ENCODE measurements around the gene DHX38.
"Not testable (repeated sequence)": the region's sequence is repeated elsewhere in the genome, so short reads cannot be mapped to it uniquely, and the experiment has no call there.

DHX38 gene

GRCh38 chr16:72093448-72094265, at the start of gene DHX38, which contains the start of gene TXNL4B:
DHX38 (plus strand) TSS chr16:72093847; CDS start chr16:72096158, 2,311 bp downstream.
TXNL4B (minus strand) TSS chr16:72093620; CDS start chr16:72090749, 2,871 bp downstream.
- peaks cover 37% of the 10 kb centered on the region for H3K36me3 Mint-ChIP-seq
- H3K9me3 Mint-ChIP-seq: no peaks in the 10 kb centered on the region
- peak within 1 kb of the TSS; percentile 97 for H3K4me3 Mint-ChIP-seq
- peak; percentile 96 for DNase-seq
- H3K27me3 Mint-ChIP-seq: no peaks in the 10 kb centered on the region
- H3K4me1 Mint-ChIP-seq: peaks cover 42% of the 10 kb centered on the region
- CTCF ChIA-PET: no interaction called here
- peak within 1 kb of the TSS; percentile 96 for H3K27ac Mint-ChIP-seq

DNA sequence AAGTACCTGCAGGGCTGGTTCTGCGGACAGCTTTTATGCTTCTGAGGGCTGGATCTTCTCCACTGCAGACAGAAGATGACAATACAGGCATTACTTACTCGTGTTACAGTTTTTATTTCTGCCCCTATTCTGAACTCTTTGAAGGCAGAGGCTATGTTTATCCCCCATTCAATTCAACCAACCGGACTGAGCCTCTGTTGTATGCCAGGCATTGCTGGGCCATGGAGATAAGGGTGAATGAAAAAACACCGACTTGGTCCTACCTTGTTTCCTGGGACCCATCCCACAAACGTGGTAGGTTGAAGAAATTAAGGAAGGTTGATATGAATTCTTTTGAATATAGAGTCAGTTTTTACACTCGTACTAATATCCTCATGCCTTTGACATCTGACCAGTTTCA, 49.4 kb upstream of the DHX38 start:
- peaks cover 8% of the 10 kb centered on the region for H3K9me3 Mint-ChIP-seq
- H3K4me3 Mint-ChIP-seq: no peak overlapping the region
- no peak overlapping the region for H3K27ac Mint-ChIP-seq
- peaks cover 2% of the 10 kb centered on the region for H3K36me3 Mint-ChIP-seq
- no peak for DNase-seq
- H3K27me3 Mint-ChIP-seq: no peaks in the 10 kb centered on the region
- H3K4me1 Mint-ChIP-seq: no peaks in the 10 kb centered on the region
- CTCF ChIA-PET: no interaction called here

- peaks cover 2% of the 10 kb centered on the region for H3K36me3 Mint-ChIP-seq
- H3K9me3 Mint-ChIP-seq: peaks cover 12% of the 10 kb centered on the region
- no peaks in the 10 kb centered on the region for H3K4me1 Mint-ChIP-seq
- no peak overlapping the region for H3K4me3 Mint-ChIP-seq
- CTCF ChIA-PET: no interaction called here
- H3K27me3 Mint-ChIP-seq: no peaks in the 10 kb centered on the region
- H3K27ac Mint-ChIP-seq: no peak overlapping the region
- DNase-seq: no peak
Observed at GRCh38 chr16:72044825-72045359, 48.8 kb upstream of the DHX38 start.

GRCh38 chr16:72049110-72049509, 44.5 kb upstream of the DHX38 start:
- Mint-ChIP-seq H3K27me3 (no peaks in the 10 kb centered on the region), H3K4me3 (no peak overlapping the region), H3K9me3 (peaks cover 14% of the 10 kb centered on the region), H3K27ac (no peak overlapping the region), H3K4me1 (no peaks in the 10 kb centered on the region), H3K36me3 (peaks cover 2% of the 10 kb centered on the region)
- DNase-seq: no peak
- CTCF ChIA-PET: no interaction called here

GRCh38 chr16:72050769-72051464, 42.7 kb upstream of the DHX38 start:
- CTCF ChIA-PET: interaction anchor here (1.2 kb wide), 1 partner anchor 16 kb away, joined by 3 read pairs; no protein-coding TSS in a partner anchor
- Mint-ChIP-seq H3K27ac (no peak overlapping the region), H3K9me3 (peaks cover 14% of the 10 kb centered on the region), H3K27me3 (no peaks in the 10 kb centered on the region), H3K4me3 (no peak overlapping the region), H3K36me3 (peaks cover 2% of the 10 kb centered on the region), H3K4me1 (no peaks in the 10 kb centered on the region)
- no peak for DNase-seq

- H3K27ac Mint-ChIP-seq: no peak overlapping the region
- peaks cover 2% of the 10 kb centered on the region for H3K36me3 Mint-ChIP-seq
- H3K9me3 Mint-ChIP-seq: peaks cover 14% of the 10 kb centered on the region
- DNase-seq: no peak
- no peak overlapping the region for H3K4me3 Mint-ChIP-seq
- H3K4me1 Mint-ChIP-seq: no peaks in the 10 kb centered on the region
- H3K27me3 Mint-ChIP-seq: no peaks in the 10 kb centered on the region
- CTCF ChIA-PET: no interaction called here
Observed at GRCh38 chr16:72051818-72052217, 41.8 kb upstream of the DHX38 start.

DNA sequence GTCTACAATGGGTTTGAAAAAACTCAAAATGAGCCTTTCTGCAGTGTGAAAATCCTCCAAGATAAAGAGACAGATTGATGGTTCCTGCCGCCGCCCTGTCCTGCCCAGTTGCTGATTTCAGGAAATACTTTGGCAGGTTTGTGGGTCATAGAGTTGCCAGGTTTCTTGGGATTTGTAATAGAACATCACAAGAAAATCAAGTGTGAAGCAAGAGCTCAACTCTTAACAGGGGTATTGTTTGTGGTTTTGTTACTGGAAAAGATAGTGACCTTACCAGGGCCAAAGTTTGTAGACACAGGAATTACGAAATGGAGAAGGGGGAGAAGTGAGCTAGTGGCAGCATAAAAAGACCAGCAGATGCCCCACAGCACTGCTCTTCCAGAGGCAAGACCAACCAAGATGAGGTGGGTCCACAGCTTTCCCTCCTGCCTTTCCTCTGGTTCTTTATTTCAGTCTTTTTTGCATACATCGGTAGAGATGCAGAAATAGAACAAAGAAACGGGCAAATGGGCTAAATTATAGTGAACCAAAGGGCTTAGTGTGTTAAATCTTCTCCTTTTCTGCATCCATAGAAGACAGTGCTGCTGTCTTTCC, 39.3 kb upstream of the DHX38 start, which contains the start of gene HP:
HP (plus strand) TSS at position 252 of the 594 bp plus-strand sequence; CDS start at position 400, 148 bp downstream.
- not testable (repeated sequence) for H3K4me3 Mint-ChIP-seq, H3K27ac Mint-ChIP-seq, H3K9me3 Mint-ChIP-seq, H3K36me3 Mint-ChIP-seq, H3K27me3 Mint-ChIP-seq, DNase-seq, H3K4me1 Mint-ChIP-seq
- CTCF ChIA-PET: interaction anchor here (1.1 kb wide), 1 partner anchor 9 kb away, joined by 4 read pairs; the partner anchor contains the start of gene HPR

DNA sequence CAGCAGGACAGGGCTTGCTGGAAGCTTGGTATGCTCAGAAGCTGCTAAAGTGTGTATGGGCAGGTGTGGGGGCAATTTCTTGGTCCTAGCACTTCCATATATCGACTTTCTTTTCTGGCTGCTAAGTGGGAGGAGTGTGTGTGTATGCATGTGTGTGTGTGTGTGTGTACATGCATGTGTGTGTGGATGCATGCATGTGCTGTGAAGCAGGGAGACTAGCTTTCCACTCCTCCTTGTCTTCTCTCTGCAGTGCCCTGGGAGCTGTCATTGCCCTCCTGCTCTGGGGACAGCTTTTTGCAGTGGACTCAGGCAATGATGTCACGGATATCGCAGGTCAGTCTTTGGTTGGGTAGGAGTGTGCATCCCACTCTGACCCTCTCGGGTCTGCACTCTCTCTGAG, 37.7 kb upstream of the DHX38 start:
- no peaks in the 10 kb centered on the region for H3K4me1 Mint-ChIP-seq
- no peaks in the 10 kb centered on the region for H3K9me3 Mint-ChIP-seq
- no peaks in the 10 kb centered on the region for H3K27me3 Mint-ChIP-seq
- no peak for DNase-seq
- CTCF ChIA-PET: interaction anchor here (0.8 to 1.3 kb wide), 2 partner anchors 11 to 18 kb away, joined by 3 to 5 read pairs; no protein-coding TSS in a partner anchor
- no peak overlapping the region for H3K4me3 Mint-ChIP-seq
- H3K36me3 Mint-ChIP-seq: no peaks in the 10 kb centered on the region
- no peak overlapping the region for H3K27ac Mint-ChIP-seq

DNA sequence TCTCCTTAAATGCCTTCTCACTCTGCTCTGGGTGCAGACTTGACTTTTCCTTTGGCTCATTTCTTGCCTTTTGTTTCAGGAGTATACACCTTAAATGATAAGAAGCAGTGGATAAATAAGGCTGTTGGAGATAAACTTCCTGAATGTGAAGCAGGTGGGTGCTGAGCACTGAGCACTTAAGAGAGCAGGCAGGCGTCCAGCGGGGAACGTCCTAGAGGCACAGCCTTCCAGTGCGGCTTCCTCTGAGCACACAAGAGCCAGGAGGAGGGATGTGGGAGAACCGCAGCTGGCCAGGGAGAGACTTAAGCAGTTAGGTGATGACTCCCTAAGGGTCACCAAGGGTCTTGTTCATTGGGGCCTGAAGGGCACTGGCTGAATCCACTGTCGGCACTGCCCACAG, 36.3 kb upstream of the DHX38 start:
- H3K4me1 Mint-ChIP-seq, H3K27ac Mint-ChIP-seq, H3K27me3 Mint-ChIP-seq, H3K4me3 Mint-ChIP-seq, CTCF ChIA-PET, H3K36me3 Mint-ChIP-seq, H3K9me3 Mint-ChIP-seq, DNase-seq: not testable (repeated sequence)

DNA sequence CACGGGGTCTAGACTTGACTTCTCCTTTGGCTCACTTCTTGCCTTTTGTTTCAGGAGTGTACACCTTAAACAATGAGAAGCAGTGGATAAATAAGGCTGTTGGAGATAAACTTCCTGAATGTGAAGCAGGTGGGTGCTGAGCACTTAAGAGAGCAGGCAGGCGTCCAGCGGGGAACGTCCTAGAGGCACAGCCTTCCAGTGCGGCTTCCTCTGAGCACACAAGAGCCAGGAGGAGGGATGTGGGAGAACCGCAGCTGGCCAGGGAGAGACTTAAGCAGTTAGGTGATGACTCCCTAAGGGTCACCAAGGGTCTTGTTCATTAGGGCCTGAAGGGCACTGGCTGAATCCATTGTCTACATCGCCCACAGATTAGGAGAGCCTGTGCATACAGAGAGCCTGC, 34.6 kb upstream of the DHX38 start:
- H3K27me3 Mint-ChIP-seq, CTCF ChIA-PET, H3K4me1 Mint-ChIP-seq, H3K36me3 Mint-ChIP-seq, DNase-seq, H3K27ac Mint-ChIP-seq, H3K4me3 Mint-ChIP-seq, H3K9me3 Mint-ChIP-seq: not testable (repeated sequence)

DNA sequence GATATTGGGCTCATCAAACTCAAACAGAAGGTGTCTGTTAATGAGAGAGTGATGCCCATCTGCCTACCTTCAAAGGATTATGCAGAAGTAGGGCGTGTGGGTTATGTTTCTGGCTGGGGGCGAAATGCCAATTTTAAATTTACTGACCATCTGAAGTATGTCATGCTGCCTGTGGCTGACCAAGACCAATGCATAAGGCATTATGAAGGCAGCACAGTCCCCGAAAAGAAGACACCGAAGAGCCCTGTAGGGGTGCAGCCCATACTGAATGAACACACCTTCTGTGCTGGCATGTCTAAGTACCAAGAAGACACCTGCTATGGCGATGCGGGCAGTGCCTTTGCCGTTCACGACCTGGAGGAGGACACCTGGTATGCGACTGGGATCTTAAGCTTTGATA, 33.2 kb upstream of the DHX38 start:
- Mint-ChIP-seq H3K4me3 (no peak overlapping the region), H3K27me3 (no peaks in the 10 kb centered on the region), H3K4me1 (no peaks in the 10 kb centered on the region), H3K36me3 (no peaks in the 10 kb centered on the region), H3K27ac (no peak overlapping the region), H3K9me3 (no peaks in the 10 kb centered on the region)
- CTCF ChIA-PET: no interaction called here
- no peak for DNase-seq

DNA sequence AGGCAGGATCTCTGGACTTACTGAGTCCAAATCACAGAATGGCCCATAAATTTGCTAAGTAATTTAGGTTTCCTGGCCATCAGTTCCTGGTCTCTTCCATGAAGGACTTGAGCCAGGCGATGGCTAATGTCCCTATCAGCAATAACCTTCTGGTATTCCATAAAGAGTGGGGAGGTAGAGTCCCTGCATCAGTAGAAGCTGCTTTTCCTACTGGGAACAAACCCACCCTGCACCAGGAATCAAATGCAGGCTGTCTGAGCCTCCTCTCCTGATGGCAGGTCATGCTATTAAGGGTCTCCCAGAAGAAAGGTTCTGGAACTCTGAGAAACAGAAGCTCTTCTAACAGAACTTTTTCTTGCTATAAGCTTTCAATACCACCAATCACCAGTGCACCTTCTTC, 32.1 kb upstream of the DHX38 start:
- no peaks in the 10 kb centered on the region for H3K36me3 Mint-ChIP-seq
- CTCF ChIA-PET: no interaction called here
- no peak overlapping the region for H3K4me3 Mint-ChIP-seq
- no peaks in the 10 kb centered on the region for H3K4me1 Mint-ChIP-seq
- DNase-seq: no peak
- H3K9me3 Mint-ChIP-seq: no peaks in the 10 kb centered on the region
- H3K27ac Mint-ChIP-seq: no peak overlapping the region
- no peaks in the 10 kb centered on the region for H3K27me3 Mint-ChIP-seq

DNA sequence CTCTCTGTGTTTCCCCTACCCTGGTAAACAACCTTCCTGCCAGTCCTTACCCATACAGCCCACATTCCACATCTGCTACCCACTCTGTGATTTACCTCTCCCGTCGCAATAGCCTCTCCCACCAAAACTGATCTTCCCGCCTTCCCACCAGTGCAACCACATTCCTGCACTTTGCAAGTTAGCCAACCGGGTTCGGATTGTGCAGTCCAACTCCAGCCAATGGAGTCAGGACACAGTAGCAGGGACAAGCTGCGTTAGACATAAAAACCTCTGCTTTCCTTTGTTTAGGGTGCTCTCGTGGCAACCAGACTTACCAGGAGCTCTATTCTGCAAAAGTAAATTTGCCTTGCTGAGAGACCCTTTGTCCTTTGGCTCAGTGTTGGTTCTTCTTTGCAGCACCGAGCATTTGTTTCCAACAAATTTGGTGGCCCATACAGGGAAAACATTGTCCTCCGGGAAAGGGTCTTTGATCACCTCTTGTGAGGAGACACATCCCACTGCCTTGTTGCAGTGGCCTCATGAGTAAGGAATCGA, 29.2 kb upstream of the DHX38 start:
- Mint-ChIP-seq H3K4me3 (no peak overlapping the region), H3K36me3 (no peaks in the 10 kb centered on the region), H3K27ac (no peak overlapping the region), H3K4me1 (no peaks in the 10 kb centered on the region), H3K9me3 (no peaks in the 10 kb centered on the region), H3K27me3 (no peaks in the 10 kb centered on the region)
- no peak for DNase-seq
- CTCF ChIA-PET: no interaction called here

GRCh38 chr16:72066747-72067146, 26.9 kb upstream of the DHX38 start:
- no peaks in the 10 kb centered on the region for H3K4me1 Mint-ChIP-seq
- no peak overlapping the region for H3K4me3 Mint-ChIP-seq
- H3K9me3 Mint-ChIP-seq: no peaks in the 10 kb centered on the region
- no peaks in the 10 kb centered on the region for H3K36me3 Mint-ChIP-seq
- H3K27ac Mint-ChIP-seq: no peak overlapping the region
- DNase-seq: no peak
- H3K27me3 Mint-ChIP-seq: no peaks in the 10 kb centered on the region
- CTCF ChIA-PET: interaction anchor here (1.0 to 2.1 kb wide), 7 partner anchors 11 to 49 kb away, joined by 3 to 13 read pairs (median 5); no protein-coding TSS in a partner anchor
